Measurements from ENCODE around the gene ARFGAP1. TPM values are rescaled to one million over a fixed set of nuclear protein-coding genes. Genes with fewer than 3 reads are reported as not detected.

Gene ARFGAP1
- total and polyA plus RNA-seq, 2 experiments from 2014 or later, result 41.5 to 95.5 TPM

- Histone ChIP-seq H2AFZ (no peak overlapping the region), H3K4me3 (no peak overlapping the region), H3K27me3 (ENCODE audit: insufficient read depth) (no peaks in the 10 kb centered on the region), H3F3A (replicated peaks; ENCODE audit: low read depth) (no peaks in the 10 kb centered on the region), H3K27ac (ENCODE audit: low read depth) (no peak overlapping the region), H3K79me2 (replicated peaks; ENCODE audit: insufficient read depth) (no peaks in the 10 kb centered on the region), H3K4me2 (no peak overlapping the region), H3K36me3 (ENCODE audit: insufficient read depth) (no peaks in the 10 kb centered on the region; the same call in 1 of the 2 replicates), H3K9me2 (ENCODE audit: insufficient read depth) (no peaks in the 10 kb centered on the region), H4K20me1 (replicated peaks; ENCODE audit: insufficient read depth) (no peaks in the 10 kb centered on the region), H3K4me1 (ENCODE audit: insufficient read depth) (peaks cover 6% of the 10 kb centered on the region; the same call in 1 of the 2 replicates)
- no peak overlapping the region; the same call in 2 of the 3 replicates for H3K4me3 Mint-ChIP-seq
- H3K36me3 Mint-ChIP-seq (ENCODE audit: low read depth), result peaks cover 19% of the 10 kb centered on the region
- ATAC-seq, result no peak
- no peak overlapping the region for H3K27ac Mint-ChIP-seq
- H3K27me3 Mint-ChIP-seq (ENCODE audit: insufficient read depth, low read depth, poor library complexity), result peaks cover 19% of the 10 kb centered on the region
- peaks cover 5% of the 10 kb centered on the region; the same call in 2 of the 3 replicates for H3K4me1 Mint-ChIP-seq
- no peaks in the 10 kb centered on the region for H3K9me3 Mint-ChIP-seq
- DNase-seq (ENCODE audit: low spot score), result no peak
- TF ChIP-seq NANOG (IDR thresholded peaks at IDR 0.05; ENCODE audit: borderline replicate concordance) (no peak), ZNF331 (CRISPR knock-in tag; IDR thresholded peaks at IDR 0.05; ENCODE audit: low read depth) (no peak), JUNB (IDR thresholded peaks at IDR 0.05; ENCODE audit: unreplicated experiment) (no peak), EZH2 (IDR thresholded peaks at IDR 0.05; ENCODE audit: low read depth, unreplicated experiment) (no peak), STAT1 (IDR thresholded peaks at IDR 0.05; ENCODE audit: unreplicated experiment) (no peak), CREB1 (CRISPR knock-in tag; IDR thresholded peaks at IDR 0.05; ENCODE audit: low read depth) (no peak), REST (IDR thresholded peaks at IDR 0.05; ENCODE audit: unreplicated experiment) (no peak), EZH2phosphoT487 (IDR thresholded peaks at IDR 0.05; ENCODE audit: unreplicated experiment) (no peak), CTCF (conservative IDR thresholded peaks at IDR 0.05; ENCODE audit: low read depth in 2 of 2) (no peak), ZNF462 (CRISPR knock-in tag; IDR thresholded peaks at IDR 0.05) (no peak), ETS1 (IDR thresholded peaks at IDR 0.05) (no peak), ZNF114 (CRISPR knock-in tag; IDR thresholded peaks at IDR 0.05) (no peak), POLR2AphosphoS5 (IDR thresholded peaks at IDR 0.05; ENCODE audit: low read depth) (no peak)
Observed at GRCh38 chr20:63287697-63288580, 15.3 kb downstream of the ARFGAP1 start.
